Posterior vena cava (tissue), 2 donors: Measurements from ENCODE around the gene CTBP2. TPM values are rescaled to one million over a fixed set of nuclear protein-coding genes. Genes with fewer than 3 reads are reported as not detected.
A peak's percentile ranks its signal among the peaks of the same experiment; 100 is the strongest.

Experiments used
- DNase-seq: peaks from one replicate; pipeline ENCODE4 v3.0.0-alpha.2; 2020; ENCODE audit warnings: low spot score
- intact Hi-C, 2 donors: fragments of 100-400 bp; cut with DNase I; formaldehyde crosslinking; loops; one replicate each; pipeline versions ENCODE4 v1.14.1 to v1.14.2; 2022 to 2023
- total RNA-seq, 2 donors: library from RNA; stranded (reverse); fragmentation: NEBNext Ultra II Directional; extraction: Animal tissue kit (Norgen Biotek cat#: 25700); gene quantifications; one replicate each; pipeline ENCODE4 v1.2.1, GENCODE V29; 2021
- donor health status: DM: yes; HTN: yes; CAD: no.
- donor health status: DM: yes; HTN: yes; CAD: no.

Gene CTBP2
- total RNA-seq, 2 donors from 2014 or later, result 44.4 to 47.3 TPM

DNA sequence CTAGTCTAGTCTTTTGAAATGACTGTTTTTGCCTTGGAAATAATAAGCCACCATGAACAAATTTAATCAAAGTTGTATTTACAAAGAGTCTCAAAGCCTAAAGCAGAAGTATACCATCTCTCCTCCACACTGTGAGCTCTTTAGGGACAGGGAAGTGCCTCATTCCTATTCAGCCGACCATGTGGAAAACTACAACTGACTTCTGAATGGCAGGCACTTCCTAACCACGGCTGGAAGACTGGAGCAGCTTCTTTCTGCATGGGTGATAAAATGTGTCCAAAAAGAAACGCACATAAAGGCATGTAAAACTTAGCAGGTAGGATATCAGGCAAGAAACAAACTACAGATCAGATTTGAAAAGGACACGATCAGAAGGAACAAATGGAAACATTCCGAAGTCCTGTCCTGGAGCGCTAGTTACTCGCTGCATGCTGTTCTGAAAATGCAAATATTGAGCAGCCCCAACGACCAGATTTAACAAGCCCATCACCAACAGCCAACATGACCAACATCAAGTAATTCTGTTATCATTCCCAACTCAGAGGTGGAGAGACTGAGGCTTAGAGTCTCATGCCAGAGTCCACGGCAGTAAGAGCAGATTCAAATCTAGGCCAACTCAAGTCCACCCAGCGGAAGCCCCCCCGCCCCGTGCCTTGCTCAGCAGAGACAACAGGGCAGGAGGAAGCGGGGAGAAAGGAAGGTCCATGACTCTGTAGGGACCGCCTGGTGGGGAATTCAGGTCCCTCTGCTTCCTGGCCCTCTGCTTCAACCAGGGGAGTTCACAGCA is 26.5 kb downstream of the CTBP2 start:
- DNase-seq, result no peak
- intact Hi-C loops, result no loop called here

DNA sequence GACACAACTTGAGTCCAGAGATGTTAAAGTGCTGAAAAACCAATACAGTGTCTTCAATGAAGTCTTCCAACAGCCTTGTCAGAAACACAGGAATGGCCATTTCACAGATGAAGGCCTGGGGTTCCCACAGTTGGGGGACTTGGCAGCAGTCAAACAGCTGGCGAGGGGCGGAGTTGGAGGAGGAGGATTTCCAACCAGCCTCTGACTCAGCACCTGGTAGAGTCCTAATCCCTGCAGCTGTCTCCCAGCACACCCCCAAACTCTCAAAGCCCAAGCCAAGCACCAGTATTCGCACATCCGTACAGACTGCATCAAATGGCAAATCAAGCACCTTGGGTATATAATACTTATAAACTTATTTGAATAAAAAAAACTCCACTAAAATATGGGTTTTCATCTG is 28.0 kb downstream of the CTBP2 start:
- DNase-seq, result no peak
- intact Hi-C loops, result no loop called here

DNA sequence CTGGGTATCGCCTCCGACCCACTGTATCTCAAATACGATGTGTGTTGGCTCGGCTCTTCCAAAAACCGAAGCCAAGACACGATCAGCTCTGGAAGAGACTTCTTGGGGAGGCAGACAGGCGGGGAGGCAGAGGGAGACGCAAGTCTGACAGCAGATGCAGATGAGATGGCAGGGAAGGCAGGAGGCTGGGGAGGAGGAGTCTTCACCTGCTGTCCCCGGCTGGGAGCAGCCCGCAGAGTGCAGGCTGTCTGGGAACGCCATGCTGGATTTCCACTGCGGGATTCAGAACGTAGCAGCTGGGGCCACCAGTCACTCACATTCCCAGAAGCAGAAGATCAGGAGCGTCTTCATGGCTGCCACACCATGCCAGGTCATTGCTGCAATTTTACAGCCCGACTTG is 29.4 kb downstream of the CTBP2 start:
- intact Hi-C loops, result no loop called here
- DNase-seq, result no peak

DNA sequence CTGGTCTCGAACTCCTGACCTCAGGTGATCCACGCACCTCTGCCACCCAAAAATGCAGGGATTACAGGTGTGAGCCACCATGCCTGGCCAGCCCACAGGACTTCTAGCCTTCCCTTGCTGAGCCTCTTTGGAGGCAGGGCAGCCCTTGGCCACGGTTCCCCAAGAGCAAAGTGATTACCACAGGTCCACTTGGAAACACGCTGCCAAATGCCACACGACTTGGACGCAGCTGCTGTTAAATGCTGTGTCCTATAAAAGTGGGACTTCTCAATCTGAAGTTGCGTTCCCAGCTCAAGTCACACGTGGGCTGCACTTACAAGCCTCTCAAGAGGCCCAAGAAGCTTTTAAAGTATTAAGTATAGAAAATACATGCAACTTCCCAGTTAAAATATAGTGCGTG is 30.1 kb downstream of the CTBP2 start:
- no peak for DNase-seq
- intact Hi-C loops, result no loop called here

DNA sequence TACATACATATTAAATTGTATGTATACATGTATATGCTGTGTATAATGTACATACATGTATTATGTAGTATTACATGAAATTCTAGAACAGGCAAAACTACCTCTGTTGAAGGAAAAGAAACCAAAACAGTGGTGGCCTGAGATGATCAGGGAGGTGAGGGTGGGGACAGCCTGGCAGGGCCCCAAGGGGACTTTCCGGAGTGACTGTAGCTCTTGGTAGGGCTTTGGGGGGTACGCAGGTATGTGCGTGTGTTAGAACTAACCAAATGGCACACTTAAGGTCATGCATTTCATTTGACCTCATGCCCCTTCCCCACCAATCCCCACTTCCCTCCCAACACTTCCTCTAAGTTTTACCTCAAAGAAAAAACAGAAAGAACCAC is 31.3 kb downstream of the CTBP2 start:
- intact Hi-C loops, result no loop called here
- no peak for DNase-seq

DNA sequence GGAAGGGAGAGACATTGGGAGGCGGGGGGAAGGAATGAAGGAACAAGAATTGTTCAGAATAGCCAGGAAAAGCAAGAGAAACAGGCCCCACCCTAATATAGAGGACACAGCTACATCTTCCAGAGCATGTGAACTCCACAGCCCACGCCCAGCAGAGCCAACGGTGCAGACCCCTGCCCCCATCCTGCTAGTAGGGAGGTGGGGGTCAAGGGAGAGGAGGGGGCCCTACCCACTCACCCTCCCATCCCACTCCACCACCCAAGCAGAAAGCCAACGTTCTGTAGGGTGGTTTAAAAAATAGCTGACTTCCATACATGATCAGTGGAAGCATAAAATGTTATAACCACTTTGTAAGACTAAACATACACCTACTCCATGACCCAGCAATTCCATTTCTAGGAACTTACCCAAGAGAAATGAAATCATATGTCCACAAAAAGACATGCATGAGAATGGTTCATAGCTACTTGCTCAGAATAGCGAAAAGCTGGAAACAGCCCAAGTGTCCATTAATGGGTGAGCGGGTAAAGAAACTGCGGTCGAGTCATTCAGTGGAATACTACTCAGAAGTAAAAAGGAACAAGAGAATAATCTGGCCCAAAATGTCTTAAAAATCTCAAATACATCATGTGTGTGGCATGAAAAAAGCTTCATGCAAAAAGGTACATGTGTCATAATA is 31.8 kb downstream of the CTBP2 start:
- no peak for DNase-seq
- intact Hi-C loops, result no loop called here

DNA sequence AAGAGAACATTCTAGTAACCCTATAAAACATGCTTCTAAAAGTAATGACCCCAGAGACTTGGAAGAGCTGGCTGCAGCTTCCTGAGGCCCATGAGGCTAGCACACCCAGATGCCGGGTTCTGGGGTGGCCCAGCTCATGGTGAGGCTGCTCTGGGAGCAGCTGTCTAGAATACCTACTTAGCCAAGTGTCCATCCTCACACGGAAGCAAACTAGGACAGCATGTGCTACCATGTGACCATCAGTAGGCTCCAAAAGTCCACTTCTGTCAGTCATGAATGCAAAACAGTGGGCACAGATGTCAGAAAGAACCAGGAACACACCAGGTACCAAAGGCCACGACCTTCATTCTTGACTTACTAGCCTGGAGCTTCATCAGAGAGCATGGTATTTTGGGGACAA is 32.4 kb downstream of the CTBP2 start:
- no peak for DNase-seq
- intact Hi-C loops, result no loop called here

DNA sequence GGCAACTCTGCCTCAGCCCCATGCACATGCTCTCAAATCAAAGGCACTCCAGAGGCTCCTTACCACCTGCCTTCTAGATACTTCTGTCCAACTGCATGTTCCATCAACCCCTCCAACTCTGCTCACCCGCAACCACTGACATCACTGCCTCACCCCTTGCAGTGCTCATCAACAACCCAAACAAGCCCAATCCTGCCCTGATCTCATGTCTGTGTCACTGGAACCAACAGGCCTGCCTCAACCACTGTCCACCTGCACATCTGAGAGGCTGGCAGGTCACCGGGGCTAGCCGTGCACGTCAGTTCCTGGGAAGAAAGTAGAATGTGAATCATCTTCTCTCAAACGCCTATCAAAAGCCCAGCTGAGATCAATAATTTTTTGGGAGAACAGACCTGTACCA is 33.3 kb downstream of the CTBP2 start:
- DNase-seq, result no peak
- intact Hi-C loops, result no loop called here

DNA sequence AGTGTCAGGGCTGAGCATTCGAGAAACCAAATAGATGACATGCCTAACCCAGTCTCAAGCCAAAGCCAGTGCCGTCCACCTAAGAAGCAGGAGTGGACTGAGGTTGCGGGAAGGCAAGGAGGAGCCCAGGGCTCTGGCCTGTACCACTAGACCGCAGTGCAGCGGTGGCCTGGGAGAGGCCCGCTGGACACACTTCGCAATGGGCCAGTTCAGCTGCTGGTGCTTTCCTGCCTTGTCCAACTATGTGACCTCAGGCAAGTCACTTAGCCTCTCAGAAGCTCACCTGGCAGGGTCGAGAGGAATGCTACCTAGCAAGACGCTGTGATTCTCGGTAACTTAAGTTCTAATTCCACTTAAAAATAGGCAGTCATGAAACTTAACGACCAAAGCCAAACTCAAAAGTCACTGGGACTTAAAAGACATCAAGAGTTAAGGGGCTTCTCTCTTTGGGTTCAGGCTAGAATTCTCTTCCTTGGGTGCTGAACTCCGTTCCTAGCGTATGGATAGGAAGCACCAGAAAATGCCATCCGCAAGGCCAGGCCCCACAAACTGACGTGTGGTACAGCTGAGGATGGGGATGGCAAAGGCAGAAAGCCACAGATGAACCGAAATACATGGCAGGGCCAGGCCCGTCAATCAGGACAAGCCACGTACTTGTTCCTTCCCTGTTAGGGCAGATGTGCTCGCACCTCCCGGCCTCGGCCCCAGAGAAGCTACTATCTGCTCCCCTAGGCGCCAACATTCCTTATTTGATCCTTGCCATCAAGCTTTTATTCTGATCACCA is 34.2 kb downstream of the CTBP2 start:
- DNase-seq, result no peak
- intact Hi-C loops, result no loop called here

DNA sequence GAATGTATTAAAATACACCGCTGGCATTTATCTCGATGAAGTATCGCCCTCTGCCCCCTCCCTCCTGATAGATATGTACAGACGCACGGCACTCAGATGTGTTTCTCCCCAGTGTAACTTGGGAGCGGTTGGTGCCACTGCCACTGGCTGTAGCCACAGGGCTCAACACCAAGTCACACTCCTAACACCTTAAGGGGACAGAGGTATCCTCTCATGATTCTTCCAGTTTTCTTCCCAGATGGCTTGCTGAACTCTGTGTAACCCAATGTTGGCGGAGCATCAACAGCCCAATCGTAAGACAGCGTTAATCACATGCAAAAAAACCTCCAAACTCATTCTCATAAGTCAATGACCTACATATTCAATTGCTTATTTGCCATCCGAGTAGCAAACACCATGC is 35.5 kb downstream of the CTBP2 start:
- DNase-seq, result no peak
- intact Hi-C loops, result no loop called here

DNA sequence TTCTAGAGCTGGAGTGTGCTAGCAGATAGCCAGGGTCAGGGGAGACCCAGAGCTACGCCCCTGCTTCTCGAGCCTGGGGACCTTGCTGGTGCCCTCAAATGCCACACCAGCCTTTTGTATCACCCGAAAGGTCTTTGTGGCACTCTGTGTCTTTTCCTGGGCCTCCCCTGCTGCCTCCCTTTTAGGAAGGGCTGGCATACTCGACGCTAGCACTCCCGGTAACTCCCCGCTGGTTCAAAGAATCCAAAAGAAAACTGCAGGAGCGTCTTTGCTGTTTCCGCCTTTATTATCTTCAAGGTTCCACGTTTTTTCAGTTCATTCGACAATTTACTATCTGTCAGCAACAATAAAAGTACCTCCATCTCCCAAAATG is 36.3 kb downstream of the CTBP2 start:
- intact Hi-C loops, result no loop called here
- no peak for DNase-seq

DNA sequence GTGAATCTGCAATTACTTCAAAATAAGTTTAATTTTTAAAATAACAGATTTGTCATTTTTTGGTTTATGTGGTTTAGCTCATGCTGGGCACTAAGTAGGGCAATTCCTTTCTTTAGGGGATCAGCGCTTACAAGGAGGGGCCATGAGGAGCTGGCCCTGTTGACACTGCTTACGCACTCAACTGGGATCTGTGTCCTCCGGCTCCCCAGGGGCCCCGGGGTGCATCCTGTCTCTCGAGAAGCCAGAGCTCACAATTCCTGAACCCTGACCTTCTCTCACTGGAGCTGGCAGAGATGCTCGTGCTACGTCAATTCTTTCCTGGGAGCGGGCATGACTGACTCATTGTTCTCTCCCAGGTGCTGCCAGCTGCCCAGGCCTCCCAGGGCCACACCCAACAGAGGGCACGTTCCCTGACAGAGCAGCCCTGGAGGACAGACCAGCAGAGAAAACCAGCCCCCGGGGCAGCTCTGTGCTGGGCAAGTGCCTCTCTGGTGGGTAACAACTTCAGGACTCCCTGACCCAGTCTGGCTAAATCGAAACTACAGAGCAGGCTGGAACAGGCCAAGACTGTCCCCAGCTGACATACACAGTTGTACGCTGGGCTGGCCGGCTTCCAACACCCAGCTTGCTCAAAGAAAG is 36.8 kb downstream of the CTBP2 start:
- DNase-seq, result peak; percentile 91
- intact Hi-C loops, result no loop called here

DNA sequence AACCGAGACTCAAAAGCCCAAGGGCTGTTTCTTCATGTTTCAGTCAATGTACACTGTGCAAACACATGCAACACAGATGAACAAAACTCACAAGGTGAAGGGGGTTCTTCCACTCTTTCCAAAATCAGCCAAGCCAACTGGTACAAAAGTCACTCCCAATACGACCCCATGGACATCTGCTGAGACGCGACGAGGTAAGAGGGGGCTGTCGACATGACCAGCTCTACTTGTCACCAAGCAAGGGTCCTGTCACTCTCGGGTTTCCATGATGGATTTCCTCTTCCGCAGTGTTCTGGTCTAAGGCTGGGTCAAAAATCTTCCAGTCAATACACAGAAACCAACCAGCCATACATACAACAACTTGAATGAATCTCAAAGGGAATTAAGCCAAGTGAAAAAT is 37.8 kb downstream of the CTBP2 start:
- DNase-seq, result no peak

DNA sequence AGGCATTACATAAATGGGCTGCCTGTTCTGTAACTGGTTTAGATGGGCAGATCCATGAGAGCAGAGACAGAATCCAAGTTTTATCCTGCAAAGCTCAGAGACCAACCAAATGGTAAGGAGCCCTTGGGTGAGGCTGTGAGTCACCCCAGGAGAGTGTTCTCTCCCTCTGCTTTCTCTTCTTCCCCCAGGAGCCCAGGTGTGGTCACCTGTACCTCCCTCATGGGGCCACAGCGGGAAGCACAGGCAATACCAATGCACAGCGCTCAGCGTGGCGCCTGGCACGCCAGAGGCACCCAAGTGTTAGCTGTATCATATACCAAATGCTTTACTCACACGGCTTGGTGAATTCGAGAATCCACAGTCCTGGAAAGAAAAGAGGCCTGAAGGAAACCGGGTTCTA is 39.4 kb downstream of the CTBP2 start:
- intact Hi-C loops, result no loop called here
- no peak for DNase-seq

More for the DNA sequence above, 37.8 kb downstream of the CTBP2 start:
- intact Hi-C loops, result no loop called here

DNA sequence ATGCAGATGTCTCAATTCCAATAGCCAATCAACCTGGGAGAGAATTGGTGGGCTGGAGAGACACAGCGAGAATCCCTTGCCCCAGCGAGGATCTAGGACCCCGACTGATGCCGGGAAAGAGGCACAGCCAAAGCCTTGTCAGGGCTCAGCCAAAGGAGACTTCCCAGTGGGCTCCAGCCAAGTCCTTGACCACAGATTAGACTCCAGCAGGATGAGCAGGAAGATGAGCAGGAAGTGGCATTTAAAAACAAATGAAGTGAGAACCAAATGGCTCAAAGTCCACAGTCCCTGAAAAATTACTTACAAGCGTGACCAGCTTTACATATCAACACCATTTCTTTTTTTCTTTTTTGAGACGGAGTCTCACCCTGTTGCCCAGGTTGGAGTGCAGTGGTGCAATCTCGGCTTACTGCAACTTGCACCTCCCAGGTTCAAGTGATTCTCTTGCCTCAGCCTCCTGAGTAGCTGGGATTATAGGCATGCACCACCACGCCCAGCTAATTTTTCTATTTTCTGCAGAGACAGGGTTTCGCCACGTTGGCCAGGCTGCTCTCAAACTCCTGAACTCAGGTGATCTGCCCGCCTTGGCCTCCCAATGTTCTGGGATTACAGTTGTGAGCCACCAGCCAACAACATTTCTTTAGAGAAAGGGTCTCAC is 40.2 kb downstream of the CTBP2 start:
- no peak for DNase-seq
- intact Hi-C loops, result no loop called here

DNA sequence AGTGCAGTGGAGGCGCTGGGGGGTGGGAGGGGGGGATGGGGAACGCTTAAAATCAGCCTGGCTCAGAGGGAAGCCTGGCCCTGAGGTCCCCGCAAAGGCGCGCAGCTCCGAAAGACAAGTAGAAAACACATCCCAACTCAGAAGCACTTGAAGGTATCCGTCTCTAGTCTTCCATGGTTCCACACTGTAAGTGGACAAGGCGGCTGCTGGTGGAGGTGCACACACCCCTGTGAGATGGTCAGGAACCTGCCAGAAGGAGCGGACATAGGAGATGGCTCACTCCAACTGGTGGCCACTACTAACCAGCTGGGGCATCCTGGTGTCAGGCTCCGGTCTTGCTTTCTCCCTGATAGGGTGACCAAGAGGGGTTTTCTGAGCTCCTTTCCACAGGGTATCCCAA is 41.7 kb downstream of the CTBP2 start:
- DNase-seq, result no peak
- intact Hi-C loops, result no loop called here

DNA sequence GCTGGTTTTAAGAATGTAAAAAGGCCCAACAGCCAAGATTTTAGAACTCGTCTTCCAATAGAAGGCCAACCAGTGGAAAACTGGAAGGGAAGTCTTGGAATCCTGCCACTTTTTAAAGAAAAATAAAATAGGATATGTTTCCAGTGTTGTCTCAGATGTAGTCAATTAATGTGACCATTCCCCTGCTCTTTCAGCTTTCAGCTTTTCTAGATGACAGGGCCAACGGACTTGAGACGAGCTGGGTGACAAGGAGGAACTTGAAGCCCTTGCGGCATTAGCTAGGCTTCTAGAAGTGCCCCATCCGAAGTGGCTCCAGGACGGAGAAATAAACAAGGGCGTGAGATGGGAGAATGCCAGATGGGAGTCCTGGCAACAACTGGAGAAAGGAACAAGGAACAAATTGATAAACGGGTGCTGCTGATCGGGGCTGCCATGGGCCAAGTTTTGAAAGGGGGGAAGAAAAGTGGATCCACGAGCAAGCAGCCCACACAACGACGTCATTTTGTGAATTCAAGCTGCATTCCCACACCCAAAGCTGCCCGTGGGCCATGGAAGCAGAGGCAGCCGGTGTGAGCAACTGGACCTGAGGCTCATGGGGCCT is 42.3 kb downstream of the CTBP2 start:
- no peak for DNase-seq
- intact Hi-C loops, result no loop called here

DNA sequence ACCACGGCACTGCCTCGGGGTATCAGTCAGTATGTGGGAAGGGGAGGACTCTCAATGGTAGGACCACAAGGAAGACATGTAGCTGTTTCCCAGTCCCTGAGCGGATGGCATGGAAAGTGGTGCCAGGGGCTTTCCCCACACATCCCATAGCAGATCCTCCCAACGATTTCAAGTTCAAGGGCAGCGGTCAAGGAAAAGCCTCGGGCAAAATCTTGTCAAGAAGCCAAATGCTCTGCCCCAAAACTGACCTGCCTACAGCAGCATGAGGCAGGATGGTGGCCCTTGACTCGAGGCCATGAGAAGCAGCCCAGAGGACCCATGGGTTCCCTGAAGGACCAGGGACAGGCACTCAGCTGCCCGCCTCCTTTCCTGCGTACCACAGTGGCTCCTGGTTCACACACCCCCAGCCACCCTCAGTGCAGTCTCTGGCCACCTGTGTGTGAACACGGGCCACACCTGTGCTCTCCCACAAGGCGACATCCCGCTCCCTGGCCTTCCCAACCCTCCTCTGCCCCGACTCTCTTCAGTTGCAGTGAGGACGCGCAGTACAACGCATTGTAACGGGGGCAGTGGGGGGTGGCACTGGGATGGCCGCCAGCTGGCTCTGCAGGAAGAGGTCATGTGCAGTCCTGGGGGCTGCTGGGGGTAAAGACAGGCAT is 43.6 kb downstream of the CTBP2 start:
- DNase-seq, result peak; percentile 77
- intact Hi-C loops, result no loop called here
